HepG2 (cell line): Measurements from ENCODE around the gene KAT7. TPM values are rescaled to one million over a fixed set of nuclear protein-coding genes. Genes with fewer than 3 reads are reported as not detected.
A peak's percentile ranks its signal among the peaks of the same experiment; 100 is the strongest.

Experiments
- AGO2 ChIP-seq: fragments of 200-400 bp; formaldehyde crosslinking; optimal IDR thresholded peaks from 2 replicates; pipeline ENCODE3; 2017; ENCODE audit warnings: mild to moderate bottlenecking, low read depth, low read length, moderate library complexity
- CEBPG ChIP-seq: IDR thresholded peaks from 2 replicates; pipeline ENCODE4 v1.6.1; 2016
- EP300 ChIP-seq, 3 experiments: sonication (generic) in 1 of 3; formaldehyde crosslinking in 1 of 3; IDR thresholded peaks; 2 replicates each; pipeline versions ENCODE4 v1.5.1 to v1.6.1; 2011 to 2020; ENCODE audit warnings: low read depth in 2 of 3, low read length in 2 of 3, borderline replicate concordance in 1 of 3, improper control_type of control experiment in 1 of 3, mild to moderate bottlenecking in 1 of 3, missing genetic modification reagents in 1 of 3, moderate library complexity in 1 of 3
- FOXJ3 ChIP-seq: sonication (generic); formaldehyde crosslinking; IDR thresholded peaks from 2 replicates; pipeline ENCODE4 v1.4.0; 2020; ENCODE audit warnings: missing genetic modification reagents, mild to moderate bottlenecking, borderline replicate concordance
- HHEX ChIP-seq: IDR thresholded peaks from 2 replicates; pipeline ENCODE4 v1.6.1; 2016; ENCODE audit warnings: control low read depth
- ISL2 ChIP-seq: sonication (generic); formaldehyde crosslinking; IDR thresholded peaks from 2 replicates; pipeline ENCODE4 v1.5.0; 2020; ENCODE audit warnings: missing genetic modification reagents
- KDM1A ChIP-seq: IDR thresholded peaks from 2 replicates; pipeline ENCODE4 v1.6.1; 2016; ENCODE audit warnings: missing compliant biosample characterization
- KLF12 ChIP-seq: sonication (generic); formaldehyde crosslinking; IDR thresholded peaks from 2 replicates; pipeline ENCODE4 v1.4.0; 2020; ENCODE audit warnings: missing genetic modification reagents, borderline replicate concordance
- MED1 ChIP-seq: sonication (generic); formaldehyde crosslinking; IDR thresholded peaks from 2 replicates; pipeline ENCODE4 v1.4.0; 2020; ENCODE audit warnings: missing genetic modification reagents
- MEF2D ChIP-seq: sonication (generic); formaldehyde crosslinking; IDR thresholded peaks from 2 replicates; pipeline ENCODE4 v1.5.1; 2020; ENCODE audit warnings: mild to moderate bottlenecking, missing genetic modification reagents
- PITX1 ChIP-seq: sonication (generic); formaldehyde crosslinking; IDR thresholded peaks from 2 replicates; pipeline ENCODE4 v1.5.1; 2020; ENCODE audit warnings: mild to moderate bottlenecking, missing genetic modification reagents
- SPEN ChIP-seq: sonication (generic); formaldehyde crosslinking; IDR thresholded peaks from 2 replicates; pipeline ENCODE4 v1.5.1; 2020; ENCODE audit warnings: low read depth, mild to moderate bottlenecking, missing genetic modification reagents
- TBX3 ChIP-seq: fragments of 450-650 bp; IDR thresholded peaks from 2 replicates; pipeline ENCODE4 v1.6.1; 2017; ENCODE audit warnings: antibody characterized with exemption, mild to moderate bottlenecking, inconsistent platforms, borderline replicate concordance
- TCF12 ChIP-seq, 2 experiments: fragments of 450-650 bp in 1 of 2; sonication (generic) in 1 of 2; formaldehyde crosslinking in 1 of 2; IDR thresholded peaks; 2 replicates each; pipeline versions ENCODE4 v1.6.1 to v1.8.0; 2017 to 2022; ENCODE audit warnings: antibody characterized with exemption in 1 of 2, mild to moderate bottlenecking in 1 of 2, missing genetic modification reagents in 1 of 2, moderate library complexity in 1 of 2
- THAP11 ChIP-seq: IDR thresholded peaks from 2 replicates; pipeline ENCODE4 v1.6.1; 2016; ENCODE audit warnings: missing biosample characterization, missing genetic modification reagents
- TIGD3 ChIP-seq: sonication (generic); formaldehyde crosslinking; IDR thresholded peaks from 2 replicates; pipeline ENCODE4 v1.5.1; 2020; ENCODE audit warnings: mild to moderate bottlenecking, missing genetic modification reagents, borderline replicate concordance
- ZNF496 ChIP-seq: sonication (generic); formaldehyde crosslinking; IDR thresholded peaks from 2 replicates; pipeline ENCODE4 v1.8.1; 2023; ENCODE audit warnings: mild to moderate bottlenecking, moderate library complexity, missing genetic modification reagents; ENCODE audit not compliant: insufficient replicate concordance
- ZNF569 ChIP-seq: sonication (generic); formaldehyde crosslinking; IDR thresholded peaks from 2 replicates; pipeline ENCODE4 v1.5.0; 2020; ENCODE audit warnings: mild to moderate bottlenecking, missing genetic modification reagents, moderate library complexity, borderline replicate concordance
- ZSCAN25 ChIP-seq: sonication (generic); formaldehyde crosslinking; IDR thresholded peaks from 2 replicates; pipeline ENCODE4 v1.8.0; 2022; ENCODE audit warnings: mild to moderate bottlenecking, missing genetic modification reagents
- ZSCAN30 ChIP-seq: sonication (generic); formaldehyde crosslinking; IDR thresholded peaks from 2 replicates; pipeline ENCODE4 v1.5.0; 2020; ENCODE audit warnings: mild to moderate bottlenecking, missing genetic modification reagents
- polyA plus RNA-seq, 8 experiments: library from polyadenylated mRNA; depleted of rRNA in 3 of 8; stranded (reverse) in 7 of 8; unstranded in 1 of 8; fragments of >200 nt; fragmentation: Illumina TruSeq in 4 of 8; extraction: Trizol in 4 of 8; gene quantifications; 2 replicates each; pipeline versions ENCODE4 v1.2.1 to v1.2.3, GENCODE V29; 2011 to 2016; ENCODE audit warnings: low read depth in 4 of 8, missing spikeins in 1 of 8, mixed read lengths in 1 of 8; ENCODE audit not compliant: insufficient read depth in 1 of 8
- total RNA-seq, 5 experiments: library from RNA; depleted of rRNA; stranded (reverse); fragments of >200 nt; fragmentation: Illumina TruSeq; extraction: Trizol; gene quantifications; 2 replicates each; pipeline ENCODE4 v1.2.3, GENCODE V29; 2016; ENCODE audit warnings: low read depth in 1 of 5
- TF ChIP-seq, protein P1 (sequence below): sonication (generic); formaldehyde crosslinking; IDR thresholded peaks from 2 replicates; pipeline ENCODE4 v1.5.0; 2020; ENCODE audit warnings: mild to moderate bottlenecking, missing genetic modification reagents, borderline replicate concordance
- TF ChIP-seq, protein P2 (sequence below): sonication (generic); formaldehyde crosslinking; IDR thresholded peaks from 2 replicates; pipeline ENCODE4 v1.8.0; 2022; ENCODE audit warnings: missing genetic modification reagents, mild to moderate bottlenecking, borderline replicate concordance

The KAT7 gene
- total and polyA plus RNA-seq, 2 of the 13 experiments (the other 11 are each of a cell fraction or from before 2014, with no cell fraction given): 21.2 to 39.2 TPM

DNA sequence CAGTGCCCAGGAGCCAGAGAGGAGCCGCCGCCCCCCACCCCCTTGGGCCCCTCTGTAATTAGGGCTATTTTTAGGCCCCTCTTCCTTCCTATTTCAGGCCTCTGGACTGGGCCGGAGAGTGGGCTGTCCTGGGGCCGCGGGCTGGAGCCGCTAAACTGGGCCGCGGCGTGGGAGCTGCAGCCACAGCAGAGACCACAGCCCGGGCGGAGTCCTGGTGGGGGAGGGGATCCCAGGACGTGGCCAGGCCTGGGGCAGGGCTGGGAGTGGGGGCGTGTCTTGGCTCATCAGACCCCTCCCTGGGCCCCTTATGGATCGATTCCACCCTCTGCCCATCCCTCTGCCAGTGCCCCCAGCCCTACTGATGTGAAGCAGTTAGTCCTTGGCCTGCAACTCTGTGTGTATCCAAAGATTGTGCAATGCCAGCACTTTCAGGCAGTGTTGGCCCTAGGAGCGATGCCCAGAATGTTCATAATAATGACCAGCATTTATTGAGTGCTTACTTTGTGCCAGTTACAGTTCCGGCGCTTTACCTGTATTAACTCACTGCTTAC lies 74.4 kb downstream of the KAT7 start (continued):
- TF ChIP-seq AGO2 (no peak), MED1 (CRISPR knock-in tag) (peak; percentile 54), HHEX (no peak), ZSCAN30 (CRISPR knock-in tag) (no peak), PITX1 (CRISPR knock-in tag) (peak; percentile 58), KLF12 (CRISPR knock-in tag) (no peak), TBX3 (no peak), TIGD3 (no peak), ISL2 (CRISPR knock-in tag) (peak; percentile 32; the same call in 1 of the 2 replicates), ZSCAN25 (CRISPR knock-in tag) (peak; percentile 68; the same call in 1 of the 2 replicates), FOXJ3 (CRISPR knock-in tag) (peak; percentile 47; the same call in 1 of the 2 replicates), MEF2D (CRISPR knock-in tag) (0 out of 2 replicates have a peak, but pooled peaks have one; percentile 38), TCF12 (IDR thresholded peaks at IDR 0.05) (no peak), TCF12 (CRISPR knock-in tag; IDR thresholded peaks at IDR 0.05) (no peak), THAP11 (CRISPR knock-in tag) (peak; percentile 57; the same call in 1 of the 2 replicates), ZNF569 (CRISPR knock-in tag) (no peak), SPEN (peak; percentile 53; the same call in 1 of the 2 replicates), KDM1A (CRISPR knock-in tag) (peak; percentile 86), CEBPG (CRISPR knock-in tag) (peak; percentile 97), EP300 (IDR thresholded peaks at IDR 0.05; ENCODE audit: low read depth in 2 of 2, low read length in 2 of 2) (peak in 1 of 2 experiments; percentile 50; a peak in 1 of 4 replicates), EP300 (CRISPR knock-in tag; IDR thresholded peaks at IDR 0.05; ENCODE audit: borderline replicate concordance) (no peak), ZNF496 (no peak)
- TF ChIP-seq, protein P1, sequence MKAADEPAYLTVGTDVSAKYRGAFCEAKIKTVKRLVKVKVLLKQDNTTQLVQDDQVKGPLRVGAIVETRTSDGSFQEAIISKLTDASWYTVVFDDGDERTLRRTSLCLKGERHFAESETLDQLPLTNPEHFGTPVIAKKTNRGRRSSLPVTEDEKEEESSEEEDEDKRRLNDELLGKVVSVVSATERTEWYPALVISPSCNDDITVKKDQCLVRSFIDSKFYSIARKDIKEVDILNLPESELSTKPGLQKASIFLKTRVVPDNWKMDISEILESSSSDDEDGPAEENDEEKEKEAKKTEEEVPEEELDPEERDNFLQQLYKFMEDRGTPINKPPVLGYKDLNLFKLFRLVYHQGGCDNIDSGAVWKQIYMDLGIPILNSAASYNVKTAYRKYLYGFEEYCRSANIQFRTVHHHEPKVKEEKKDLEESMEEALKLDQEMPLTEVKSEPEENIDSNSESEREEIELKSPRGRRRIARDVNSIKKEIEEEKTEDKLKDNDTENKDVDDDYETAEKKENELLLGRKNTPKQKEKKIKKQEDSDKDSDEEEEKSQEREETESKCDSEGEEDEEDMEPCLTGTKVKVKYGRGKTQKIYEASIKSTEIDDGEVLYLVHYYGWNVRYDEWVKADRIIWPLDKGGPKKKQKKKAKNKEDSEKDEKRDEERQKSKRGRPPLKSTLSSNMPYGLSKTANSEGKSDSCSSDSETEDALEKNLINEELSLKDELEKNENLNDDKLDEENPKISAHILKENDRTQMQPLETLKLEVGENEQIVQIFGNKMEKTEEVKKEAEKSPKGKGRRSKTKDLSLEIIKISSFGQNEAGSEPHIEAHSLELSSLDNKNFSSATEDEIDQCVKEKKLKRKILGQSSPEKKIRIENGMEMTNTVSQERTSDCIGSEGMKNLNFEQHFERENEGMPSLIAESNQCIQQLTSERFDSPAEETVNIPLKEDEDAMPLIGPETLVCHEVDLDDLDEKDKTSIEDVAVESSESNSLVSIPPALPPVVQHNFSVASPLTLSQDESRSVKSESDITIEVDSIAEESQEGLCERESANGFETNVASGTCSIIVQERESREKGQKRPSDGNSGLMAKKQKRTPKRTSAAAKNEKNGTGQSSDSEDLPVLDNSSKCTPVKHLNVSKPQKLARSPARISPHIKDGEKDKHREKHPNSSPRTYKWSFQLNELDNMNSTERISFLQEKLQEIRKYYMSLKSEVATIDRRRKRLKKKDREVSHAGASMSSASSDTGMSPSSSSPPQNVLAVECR (CRISPR knock-in tag): peak; percentile 20; the same call in 1 of the 2 replicates
- TF ChIP-seq, protein P2, sequence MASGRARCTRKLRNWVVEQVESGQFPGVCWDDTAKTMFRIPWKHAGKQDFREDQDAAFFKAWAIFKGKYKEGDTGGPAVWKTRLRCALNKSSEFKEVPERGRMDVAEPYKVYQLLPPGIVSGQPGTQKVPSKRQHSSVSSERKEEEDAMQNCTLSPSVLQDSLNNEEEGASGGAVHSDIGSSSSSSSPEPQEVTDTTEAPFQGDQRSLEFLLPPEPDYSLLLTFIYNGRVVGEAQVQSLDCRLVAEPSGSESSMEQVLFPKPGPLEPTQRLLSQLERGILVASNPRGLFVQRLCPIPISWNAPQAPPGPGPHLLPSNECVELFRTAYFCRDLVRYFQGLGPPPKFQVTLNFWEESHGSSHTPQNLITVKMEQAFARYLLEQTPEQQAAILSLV (CRISPR knock-in tag): no peak
